Measurements from ENCODE around the gene GABRR3.

- TF ChIP-seq CTCF (conservative IDR thresholded peaks at IDR 0.05; ENCODE audit: low read depth, low read length) (no peak), EZH2 (IDR thresholded peaks at IDR 0.05; ENCODE audit: borderline replicate concordance, low read depth, low read length, poor library complexity, severe bottlenecking) (no peak)
These were observed 67.1 kb downstream of the GABRR3 start for GRCh38 chr3:97967966-97968365.
